GM12892 (cell line): ENCODE measurements around the gene LYSMD2.

Experiments
- POLR2A ChIP-seq: IDR thresholded peaks from 2 replicates; pipeline ENCODE4 v1.6.1; 2011; ENCODE audit warnings: low read depth, low read length, control low read depth
- POLR2AphosphoS5 ChIP-seq: IDR thresholded peaks from 2 replicates; pipeline ENCODE4 v1.6.1; 2011; ENCODE audit warnings: low read depth, low read length, control low read depth

DNA sequence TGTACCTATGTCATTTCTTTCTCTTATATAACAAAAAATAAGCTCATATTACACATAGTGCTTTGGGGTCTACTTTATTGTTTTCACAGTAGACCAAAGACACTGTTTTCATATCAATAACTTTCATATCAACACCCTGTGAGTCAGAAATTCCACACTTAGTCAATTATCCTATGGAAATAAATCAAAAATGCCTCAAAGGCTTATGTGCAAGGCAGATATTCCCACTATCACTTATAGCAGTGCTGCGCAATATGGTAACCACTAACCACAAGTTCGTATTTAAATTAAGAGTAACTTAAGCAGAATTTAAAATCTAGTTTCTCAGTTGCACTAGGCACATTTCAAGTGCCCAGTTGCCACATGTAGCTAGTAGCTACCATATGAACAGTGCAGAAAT is 40.3 kb downstream of the LYSMD2 start:
- TF ChIP-seq POLR2A: no peak
- TF ChIP-seq POLR2AphosphoS5: no peak
